Measurements from ENCODE around the gene ZEB1.

DNA sequence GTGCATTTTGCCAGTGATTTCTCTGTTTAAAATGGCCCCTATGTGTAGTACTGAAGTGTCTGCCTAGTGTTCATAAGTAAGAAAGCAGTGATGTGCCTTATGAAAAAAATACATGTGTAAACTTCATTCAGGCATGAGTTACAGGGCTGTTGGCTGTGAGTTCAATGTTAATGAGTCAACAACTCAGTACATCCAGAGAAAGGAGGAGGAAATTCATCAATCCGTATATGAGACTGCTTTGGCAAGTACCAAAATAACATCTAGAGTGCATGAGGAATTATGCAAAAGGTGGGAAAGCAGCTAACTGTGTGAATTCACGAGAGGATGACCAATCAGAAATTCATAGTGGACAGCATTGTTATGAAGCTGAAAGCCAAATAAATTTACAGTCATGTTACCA lies 255.6 kb downstream of the ZEB1 start:
- TF ChIP-seq, protein P1, sequence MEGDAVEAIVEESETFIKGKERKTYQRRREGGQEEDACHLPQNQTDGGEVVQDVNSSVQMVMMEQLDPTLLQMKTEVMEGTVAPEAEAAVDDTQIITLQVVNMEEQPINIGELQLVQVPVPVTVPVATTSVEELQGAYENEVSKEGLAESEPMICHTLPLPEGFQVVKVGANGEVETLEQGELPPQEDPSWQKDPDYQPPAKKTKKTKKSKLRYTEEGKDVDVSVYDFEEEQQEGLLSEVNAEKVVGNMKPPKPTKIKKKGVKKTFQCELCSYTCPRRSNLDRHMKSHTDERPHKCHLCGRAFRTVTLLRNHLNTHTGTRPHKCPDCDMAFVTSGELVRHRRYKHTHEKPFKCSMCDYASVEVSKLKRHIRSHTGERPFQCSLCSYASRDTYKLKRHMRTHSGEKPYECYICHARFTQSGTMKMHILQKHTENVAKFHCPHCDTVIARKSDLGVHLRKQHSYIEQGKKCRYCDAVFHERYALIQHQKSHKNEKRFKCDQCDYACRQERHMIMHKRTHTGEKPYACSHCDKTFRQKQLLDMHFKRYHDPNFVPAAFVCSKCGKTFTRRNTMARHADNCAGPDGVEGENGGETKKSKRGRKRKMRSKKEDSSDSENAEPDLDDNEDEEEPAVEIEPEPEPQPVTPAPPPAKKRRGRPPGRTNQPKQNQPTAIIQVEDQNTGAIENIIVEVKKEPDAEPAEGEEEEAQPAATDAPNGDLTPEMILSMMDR (conservative IDR thresholded peaks at IDR 0.05) = no peak
- no peak for TF ChIP-seq EZH2 (IDR thresholded peaks at IDR 0.05; ENCODE audit: low read depth)

Data from PC-9 (cell line).